HFFc6 (cell line): ENCODE data around the gene TNF. TPM values are rescaled to one million over a fixed set of nuclear protein-coding genes. Genes with fewer than 3 reads are reported as not detected.

Experiments
- DNase-seq: peaks from one replicate; pipeline ENCODE4 v3.0.0-alpha.2; 2018
- H3K27ac Mint-ChIP-seq: 2 replicates; pipeline ENCODE4 v1.8.0; 2020; ENCODE audit warnings: mild to moderate bottlenecking, mixed read lengths
- H3K27me3 Mint-ChIP-seq: 2 replicates; pipeline ENCODE4 v1.8.0; 2021; ENCODE audit warnings: mild to moderate bottlenecking, moderate library complexity, mixed read lengths; ENCODE audit not compliant: insufficient read depth
- H3K36me3 Mint-ChIP-seq: 2 replicates; pipeline ENCODE4 v1.8.0; 2021; ENCODE audit warnings: low read depth, mixed read lengths
- H3K4me1 Mint-ChIP-seq: 2 replicates; pipeline ENCODE4 v1.8.0; 2020; ENCODE audit warnings: low read depth, mixed read lengths
- H3K4me3 Mint-ChIP-seq: 2 replicates; pipeline ENCODE4 v1.8.0; 2020; ENCODE audit warnings: mild to moderate bottlenecking, moderate library complexity, mixed read lengths
- H3K9me3 Mint-ChIP-seq: 2 replicates; pipeline ENCODE4 v1.8.0; 2020; ENCODE audit warnings: mild to moderate bottlenecking, mixed read lengths
- CTCF ChIP-seq: fragments of 200-600 bp; sonication (generic); IDR thresholded peaks from 2 replicates; pipeline ENCODE4 v1.5.0; 2021; ENCODE audit warnings: antibody characterized with exemption, mild to moderate bottlenecking
- total RNA-seq, 6 experiments: library from RNA; stranded (reverse); fragmentation: NEBNext Ultra II Directional; extraction: Animal tissue kit (Norgen Biotek cat#: 25700); gene quantifications; 2 replicates in 1 of 6; 3 replicates in 5 of 6; pipeline ENCODE4 v1.2.3, GENCODE V29; 2021

The TNF gene
- total RNA-seq, 6 experiments from 2014 or later = 0.12 to 0.41 (median 0.23) TPM

DNA sequence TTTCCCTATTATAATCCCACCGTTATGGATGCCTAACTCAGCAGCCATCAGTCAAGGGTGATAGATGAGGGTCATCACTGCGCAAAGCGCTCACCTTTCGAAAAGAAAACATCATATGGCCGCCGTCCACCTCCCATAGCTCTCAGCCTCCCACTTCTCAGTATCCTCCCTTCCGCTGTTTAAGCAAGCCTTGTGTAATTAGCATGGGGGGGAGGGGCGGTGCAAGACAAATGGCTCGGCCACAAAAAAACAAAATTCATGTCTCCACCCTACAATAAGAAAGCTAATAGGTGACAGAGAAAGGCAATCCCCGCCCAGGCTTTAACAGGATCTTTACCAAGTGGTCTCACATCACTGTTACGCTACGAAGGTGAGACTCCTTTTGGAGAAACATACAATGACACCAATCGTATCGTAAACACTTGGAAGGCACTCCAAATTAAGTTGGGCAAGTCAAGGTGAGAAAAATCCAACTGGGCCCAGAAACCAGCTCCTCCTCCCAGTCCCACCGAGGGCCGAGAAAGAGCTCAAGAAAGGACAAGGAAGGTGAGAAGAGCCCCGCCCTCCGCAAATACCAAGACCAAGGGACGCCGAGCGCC lies 34.2 kb upstream of the TNF start:
- TF ChIP-seq CTCF = no peak
- H3K36me3 Mint-ChIP-seq = peaks cover 42% of the 10 kb centered on the region
- peak overlapping the region; percentile 88 for H3K4me3 Mint-ChIP-seq
- no peaks in the 10 kb centered on the region for H3K9me3 Mint-ChIP-seq
- DNase-seq = no peak
- peak overlapping the region; percentile 98 for H3K27ac Mint-ChIP-seq
- peaks cover 4% of the 10 kb centered on the region for H3K27me3 Mint-ChIP-seq
- peaks cover 43% of the 10 kb centered on the region for H3K4me1 Mint-ChIP-seq

DNA sequence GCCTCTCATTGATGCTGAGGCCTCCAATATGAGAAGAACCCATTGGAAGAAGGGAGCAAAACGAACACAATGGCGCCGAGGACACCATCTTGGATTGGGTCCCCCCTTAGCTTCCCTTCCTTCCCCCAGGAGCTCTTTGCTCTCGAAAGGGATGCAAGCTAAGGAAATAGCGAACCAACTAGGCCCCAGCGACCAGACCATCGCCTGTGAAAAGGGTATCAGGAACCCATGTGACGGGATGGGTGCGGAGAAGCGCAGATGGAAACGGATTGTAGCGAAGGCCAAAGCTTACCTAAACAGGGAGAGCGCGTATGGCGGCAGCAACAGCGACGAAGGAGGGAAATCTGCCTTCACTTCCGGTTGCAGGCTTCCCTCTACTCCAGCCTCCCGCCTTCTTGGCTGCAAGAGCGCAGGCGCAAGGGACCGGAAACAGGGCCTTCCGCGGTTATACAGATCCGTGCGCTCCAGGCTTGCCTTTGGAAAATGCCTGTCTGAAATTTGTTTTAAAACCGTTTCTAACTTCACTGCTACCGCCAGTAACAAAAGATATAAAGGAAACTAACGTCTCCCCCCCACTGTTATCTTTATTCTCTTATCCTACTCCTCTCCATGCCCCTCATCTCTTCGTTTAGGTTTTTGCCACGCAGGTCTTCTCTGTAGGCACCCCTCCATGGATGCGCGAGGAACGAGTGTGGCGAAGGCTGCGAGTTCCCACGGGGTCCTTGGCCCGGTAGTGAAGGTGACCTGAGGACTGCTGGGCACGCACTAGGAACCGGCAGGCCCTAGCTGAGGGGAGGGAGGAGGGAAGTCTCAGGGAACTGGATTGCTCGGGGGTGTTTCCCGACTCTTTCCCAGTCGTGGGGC lies 33.5 kb upstream of the TNF start, which contains the start of gene DDX39B:
Gene DDX39B, minus strand, starts transcription at position 346 of the 864 bp plus-strand sequence. CDS start 1,471 bp downstream, outside the sequence.
- H3K36me3 Mint-ChIP-seq = peaks cover 36% of the 10 kb centered on the region
- peak within 1 kb of the TSS; percentile 98 for H3K27ac Mint-ChIP-seq
- H3K4me1 Mint-ChIP-seq = peaks cover 51% of the 10 kb centered on the region
- DNase-seq = peak; percentile 95
- H3K27me3 Mint-ChIP-seq = peaks cover 4% of the 10 kb centered on the region
- H3K9me3 Mint-ChIP-seq = no peaks in the 10 kb centered on the region
- no peak for TF ChIP-seq CTCF
- H3K4me3 Mint-ChIP-seq = peak within 1 kb of the TSS; percentile 88

DNA sequence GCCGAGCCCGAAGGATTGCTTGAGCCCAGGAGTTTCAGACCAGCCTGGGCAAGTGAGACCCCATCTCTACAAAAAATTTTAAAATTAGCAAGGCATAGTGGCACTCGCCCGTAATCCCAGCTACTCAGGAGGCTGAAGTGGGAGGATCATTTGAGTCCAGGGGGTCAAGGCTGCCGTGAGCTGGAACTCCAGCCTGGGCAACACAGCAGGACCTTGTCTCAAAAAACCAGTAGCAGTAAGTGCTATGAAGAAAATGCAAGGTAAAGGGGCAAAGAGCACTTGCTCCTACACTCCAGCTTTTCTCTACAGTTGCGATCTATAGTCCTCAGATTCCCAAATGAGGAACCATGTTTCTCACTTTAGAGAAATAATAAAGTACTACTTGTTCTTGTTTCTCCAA lies 31.7 kb upstream of the TNF start:
- Mint-ChIP-seq H3K36me3 (peaks cover 34% of the 10 kb centered on the region), H3K27me3 (peaks cover 4% of the 10 kb centered on the region), H3K27ac (no peak overlapping the region), H3K4me1 (peaks cover 63% of the 10 kb centered on the region), H3K9me3 (no peaks in the 10 kb centered on the region), H3K4me3 (no peak overlapping the region)
- TF ChIP-seq CTCF = no peak
- DNase-seq = no peak

DNA sequence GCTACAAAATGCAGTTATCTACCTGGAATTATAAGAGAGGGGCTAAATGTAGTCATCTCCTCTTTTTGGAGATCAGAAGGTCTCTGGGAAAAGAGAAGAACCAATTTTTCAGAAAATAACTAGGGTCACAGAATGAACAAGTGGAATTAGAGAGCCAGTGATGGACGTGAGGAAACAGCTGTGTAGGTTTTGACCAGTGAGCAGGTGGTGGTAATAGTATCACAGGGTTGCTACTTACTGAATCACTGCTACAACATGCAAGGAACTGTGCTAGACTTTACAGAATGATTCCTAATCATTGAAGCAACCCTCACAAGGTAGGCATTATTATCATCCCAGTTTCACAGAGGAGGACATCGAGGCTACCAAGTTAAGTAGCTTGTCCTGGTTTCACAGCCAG lies 30.7 kb upstream of the TNF start:
- Mint-ChIP-seq H3K4me1 (peaks cover 59% of the 10 kb centered on the region), H3K27me3 (peaks cover 4% of the 10 kb centered on the region), H3K4me3 (no peak overlapping the region; the same call in 1 of the 2 replicates), H3K9me3 (no peaks in the 10 kb centered on the region), H3K36me3 (peaks cover 34% of the 10 kb centered on the region), H3K27ac (no peak overlapping the region)
- no peak for DNase-seq
- TF ChIP-seq CTCF = no peak

- Mint-ChIP-seq H3K36me3 (peaks cover 28% of the 10 kb centered on the region), H3K4me1 (peaks cover 53% of the 10 kb centered on the region), H3K27me3 (no peaks in the 10 kb centered on the region; the same call in 1 of the 2 replicates), H3K4me3 (peak overlapping the region; percentile 91; the same call in 1 of the 2 replicates), H3K27ac (no peak overlapping the region; the same call in 1 of the 2 replicates), H3K9me3 (no peaks in the 10 kb centered on the region)
- TF ChIP-seq CTCF = no peak
- DNase-seq = no peak
Observed at GRCh38 chr6:31545291-31545690, 30.1 kb upstream of the TNF start.
